Right ventricle myocardium superior (tissue), 1 donor: ENCODE measurements around the gene CTNNA1. TPM values are rescaled to one million over a fixed set of nuclear protein-coding genes. Genes with fewer than 3 reads are reported as not detected.
"Not testable (repeated sequence)": the region's sequence is repeated elsewhere in the genome, so short reads cannot be mapped to it uniquely, and the experiment has no call there.

Experiments
- ATAC-seq: fragments of 200-7000 bp; cut with Tn5 transposase; one replicate; pipeline ENCODE4 v1.9.1; 2020; ENCODE audit warnings: mild to moderate bottlenecking; ENCODE audit not compliant: poor library complexity
- DNase-seq: peaks from one replicate; pipeline ENCODE4 v3.0.0-alpha.2; 2020
- intact Hi-C: fragments of 100-400 bp; cut with DNase I; formaldehyde crosslinking; loops from one replicate; pipeline ENCODE4 v1.11.2; 2022
- total RNA-seq: library from RNA; stranded (reverse); fragmentation: NEBNext Ultra II Directional; extraction: Animal tissue kit (Norgen Biotek cat#: 25700); gene quantifications from one replicate; pipeline ENCODE4 v1.2.1, GENCODE V29; 2021
- donor health status: DM: no; HTN: yes; CAD: no; lungs with severe emphysema.

Gene CTNNA1
- total RNA-seq, 1 donor from 2014 or later, result 297 TPM

GRCh38 chr5:138833726-138834480, 80.7 kb downstream of the CTNNA1 start:
- intact Hi-C loops, result no loop called here
- ATAC-seq (no peak), DNase-seq (no peak)

GRCh38 chr5:138834853-138835252, 81.6 kb downstream of the CTNNA1 start:
- ATAC-seq, DNase-seq, intact Hi-C loops: not testable (repeated sequence)

GRCh38 chr5:138837160-138837559, 83.9 kb downstream of the CTNNA1 start:
- intact Hi-C loops, result no loop called here
- DNase-seq (no peak), ATAC-seq (no peak)

GRCh38 chr5:138840103-138840502, 86.9 kb downstream of the CTNNA1 start:
- ATAC-seq, result peak; percentile 36
- intact Hi-C loops, result no loop called here
- no peak for DNase-seq

- DNase-seq (no peak), ATAC-seq (no peak)
- intact Hi-C loops, result no loop called here
These were observed 88.3 kb downstream of the CTNNA1 start for GRCh38 chr5:138841531-138841930.

GRCh38 chr5:138843316-138844124, 90.3 kb downstream of the CTNNA1 start:
- intact Hi-C loops, result no loop called here
- no peak for DNase-seq
- peak; percentile 8 for ATAC-seq

- ATAC-seq, result no peak
- intact Hi-C loops, result no loop called here
- DNase-seq, result no peak
These were observed 90.9 kb downstream of the CTNNA1 start for GRCh38 chr5:138844125-138844461.

- intact Hi-C loops, result no loop called here
- ATAC-seq, result no peak
- no peak for DNase-seq
These were observed 91.7 kb downstream of the CTNNA1 start for GRCh38 chr5:138844812-138845513.

GRCh38 chr5:138849439-138849838, 96.2 kb downstream of the CTNNA1 start:
- DNase-seq (no peak), ATAC-seq (no peak)
- intact Hi-C loops, result no loop called here

GRCh38 chr5:138849882-138850281, 96.7 kb downstream of the CTNNA1 start:
- no peak for ATAC-seq
- DNase-seq, result no peak
- intact Hi-C loops, result no loop called here

- intact Hi-C loops, result no loop called here
- DNase-seq (no peak), ATAC-seq (no peak)
These were observed 97.7 kb downstream of the CTNNA1 start for GRCh38 chr5:138850865-138851435.

- ATAC-seq (no peak), DNase-seq (no peak)
- intact Hi-C loops, result no loop called here
These were observed 99.9 kb downstream of the CTNNA1 start for GRCh38 chr5:138853132-138853531.

GRCh38 chr5:138867011-138867410, 113.8 kb downstream of the CTNNA1 start:
- ATAC-seq, result no peak
- no peak for DNase-seq
- intact Hi-C loops, result no loop called here

GRCh38 chr5:138869038-138869437, 115.8 kb downstream of the CTNNA1 start:
- intact Hi-C loops, result no loop called here
- ATAC-seq, result no peak
- no peak for DNase-seq

GRCh38 chr5:138869763-138870500, 116.7 kb downstream of the CTNNA1 start:
- intact Hi-C loops, result no loop called here
- DNase-seq, result no peak
- ATAC-seq, result no peak

- ATAC-seq, result no peak
- intact Hi-C loops, result no loop called here
- DNase-seq, result no peak
These were observed 117.4 kb downstream of the CTNNA1 start for GRCh38 chr5:138870611-138871010.

- no peak for ATAC-seq
- intact Hi-C loops, result no loop called here
- DNase-seq, result no peak
These were observed 119.7 kb downstream of the CTNNA1 start for GRCh38 chr5:138872841-138873465.
